GM12892 (cell line): Measurements from ENCODE around the gene TMEM45B. TPM values are rescaled to one million over a fixed set of nuclear protein-coding genes. Genes with fewer than 3 reads are reported as not detected.
"Not testable (repeated sequence)": the region's sequence is repeated elsewhere in the genome, so short reads cannot be mapped to it uniquely, and the experiment has no call there.

Experiments
- DNase-seq: peaks from one replicate; pipeline ENCODE4 v3.0.0; 2011; ENCODE audit not compliant: insufficient read length
- FAIRE-seq: peaks from 2 replicates; lab custom pipeline; 2011; peaks lifted over from hg19 to GRCh38; lab: Jason Lieb, UNC
- POLR2A ChIP-seq: IDR thresholded peaks from 2 replicates; pipeline ENCODE4 v1.6.1; 2011; ENCODE audit warnings: low read depth, low read length, control low read depth
- POLR2AphosphoS5 ChIP-seq: IDR thresholded peaks from 2 replicates; pipeline ENCODE4 v1.6.1; 2011; ENCODE audit warnings: low read depth, low read length, control low read depth
- TAF1 ChIP-seq: IDR thresholded peaks from 2 replicates; pipeline ENCODE4 v1.6.1; 2011; ENCODE audit warnings: low read depth, mild to moderate bottlenecking, control low read depth, low read length, borderline replicate concordance
- polyA plus RNA-seq: library from polyadenylated mRNA; unstranded; fragments of >200 nt; gene quantifications from one replicate; pipeline ENCODE4 v1.2.1, GENCODE V29; 2012; ENCODE audit warnings: missing spikeins, inconsistent platforms; ENCODE audit not compliant: missing spikeins

Gene TMEM45B
- polyA plus RNA-seq, result not detected

GRCh38 chr11:129815596-129816461, at the start of gene TMEM45B:
Gene TMEM45B, plus strand, starts transcription at chr11:129815848. Its CDS starts 36,635 bp downstream, at chr11:129852483.
- FAIRE-seq, result no peak
- no peak for DNase-seq
- TF ChIP-seq POLR2A (no peak), TAF1 (no peak), POLR2AphosphoS5 (no peak)

DNA sequence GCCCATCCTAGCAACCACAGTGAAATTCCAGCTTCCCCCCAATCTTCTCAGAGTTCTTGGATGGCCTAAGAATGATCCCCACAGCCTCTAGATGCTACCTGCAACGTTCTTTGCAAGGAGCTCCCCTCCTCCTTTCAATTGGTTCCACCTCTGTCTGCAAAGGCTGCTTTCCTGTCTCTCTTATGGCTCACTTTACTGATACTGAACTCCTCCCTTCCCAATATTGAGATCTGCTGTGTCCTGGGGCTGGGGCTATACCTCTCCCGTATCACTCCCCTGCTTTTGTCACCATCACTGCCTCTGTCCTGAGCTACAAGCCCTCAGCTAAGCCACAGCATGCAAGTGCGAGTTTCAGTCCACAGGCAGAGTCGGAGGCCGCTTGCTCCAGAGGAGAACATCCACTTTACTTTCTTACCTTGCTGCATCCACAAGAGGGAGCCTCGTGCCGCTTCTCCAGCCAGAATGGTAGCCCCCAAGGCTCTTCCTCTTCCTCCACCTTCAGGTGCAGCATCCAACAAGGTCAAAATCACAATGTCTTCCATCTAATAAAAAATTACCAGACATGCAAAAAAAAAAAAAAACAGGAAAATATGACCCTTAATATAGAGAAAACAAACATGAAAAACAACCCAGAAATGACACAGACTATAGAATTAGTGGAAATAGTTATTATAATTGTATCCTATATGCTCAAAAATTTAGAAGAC, 48.6 kb upstream of the TMEM45B start:
- no peak for FAIRE-seq
- TF ChIP-seq POLR2AphosphoS5, result no peak
- TF ChIP-seq POLR2A, result no peak
- no peak for TF ChIP-seq TAF1
- DNase-seq, result no peak

DNA sequence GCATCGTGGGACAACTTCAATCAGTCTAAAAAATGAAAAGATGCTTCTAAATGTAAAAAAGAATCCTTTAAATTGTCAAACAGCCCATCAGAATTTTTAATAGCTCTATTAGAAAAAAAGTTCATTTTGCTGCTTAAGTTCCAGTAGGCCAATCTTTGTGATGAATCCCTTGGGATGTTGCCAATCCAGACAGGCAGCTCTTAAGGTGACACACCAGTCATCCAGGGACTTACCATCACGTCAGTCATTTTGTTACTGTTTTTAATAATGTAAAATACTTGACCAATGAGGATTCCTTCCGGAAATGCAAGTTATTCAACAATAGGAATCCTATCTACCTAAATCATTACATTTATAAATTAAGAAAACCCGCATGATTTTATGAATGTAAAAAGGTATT, 47.8 kb upstream of the TMEM45B start:
- no peak for DNase-seq
- FAIRE-seq, result no peak
- TF ChIP-seq POLR2A (no peak), POLR2AphosphoS5 (no peak), TAF1 (no peak)

- TF ChIP-seq TAF1 (no peak), POLR2A (no peak), POLR2AphosphoS5 (no peak)
- DNase-seq (no peak), FAIRE-seq (no peak)
Observed at GRCh38 chr11:129768356-129768755, 47.3 kb upstream of the TMEM45B start.

DNA sequence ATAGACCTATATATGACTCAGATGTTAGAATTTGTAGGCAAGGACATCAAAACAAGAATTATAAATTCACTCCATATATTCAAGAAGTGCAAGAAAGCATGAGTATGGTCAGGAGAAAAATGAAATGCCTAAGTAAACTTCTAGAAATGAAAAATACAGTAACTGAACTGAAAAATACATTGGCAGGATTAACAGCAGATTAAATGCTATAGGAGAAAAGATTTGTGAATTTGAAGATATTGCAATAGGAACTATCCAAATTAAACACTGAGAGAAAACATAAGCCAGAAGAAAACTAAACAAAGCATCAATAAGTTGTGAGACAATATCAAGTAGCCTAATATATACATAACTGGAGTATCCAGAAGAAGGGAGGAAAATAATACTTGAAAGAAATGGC, 46.6 kb upstream of the TMEM45B start:
- DNase-seq (no peak), FAIRE-seq (no peak)
- TF ChIP-seq POLR2A, result no peak
- no peak for TF ChIP-seq POLR2AphosphoS5
- TF ChIP-seq TAF1, result no peak

DNA sequence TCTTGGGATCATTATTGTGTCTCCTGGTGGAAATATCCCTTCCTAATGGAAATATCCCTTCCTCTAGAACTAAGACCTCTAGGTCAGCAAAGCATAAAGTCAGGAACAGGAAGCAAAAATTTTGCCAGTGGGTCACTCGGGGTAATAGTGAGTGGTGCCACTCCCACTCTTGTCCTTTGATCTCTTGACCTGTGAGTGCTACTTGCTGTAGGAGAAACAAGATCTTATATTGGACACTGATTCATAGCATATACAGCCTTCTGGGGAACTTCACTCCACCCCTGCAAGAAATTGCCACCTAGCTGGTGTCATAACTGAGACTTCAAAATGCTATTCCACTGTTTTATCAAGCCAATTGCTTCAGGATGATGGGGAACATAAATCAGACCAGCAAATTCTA, 44.7 kb upstream of the TMEM45B start:
- DNase-seq (no peak), FAIRE-seq (no peak)
- TF ChIP-seq POLR2AphosphoS5, result no peak
- TF ChIP-seq TAF1, result no peak
- no peak for TF ChIP-seq POLR2A

- not testable (repeated sequence) for FAIRE-seq, DNase-seq
Observed at GRCh38 chr11:129771456-129771855, 44.2 kb upstream of the TMEM45B start.

- FAIRE-seq, result no peak
- DNase-seq, result no peak
- TF ChIP-seq POLR2AphosphoS5, result no peak
- TF ChIP-seq TAF1, result no peak
- TF ChIP-seq POLR2A, result no peak
Observed at GRCh38 chr11:129778877-129779276, 36.8 kb upstream of the TMEM45B start.

GRCh38 chr11:129779342-129779741, 36.3 kb upstream of the TMEM45B start:
- FAIRE-seq (no peak), DNase-seq (no peak)
- TF ChIP-seq POLR2AphosphoS5 (no peak), POLR2A (no peak), TAF1 (no peak)

DNA sequence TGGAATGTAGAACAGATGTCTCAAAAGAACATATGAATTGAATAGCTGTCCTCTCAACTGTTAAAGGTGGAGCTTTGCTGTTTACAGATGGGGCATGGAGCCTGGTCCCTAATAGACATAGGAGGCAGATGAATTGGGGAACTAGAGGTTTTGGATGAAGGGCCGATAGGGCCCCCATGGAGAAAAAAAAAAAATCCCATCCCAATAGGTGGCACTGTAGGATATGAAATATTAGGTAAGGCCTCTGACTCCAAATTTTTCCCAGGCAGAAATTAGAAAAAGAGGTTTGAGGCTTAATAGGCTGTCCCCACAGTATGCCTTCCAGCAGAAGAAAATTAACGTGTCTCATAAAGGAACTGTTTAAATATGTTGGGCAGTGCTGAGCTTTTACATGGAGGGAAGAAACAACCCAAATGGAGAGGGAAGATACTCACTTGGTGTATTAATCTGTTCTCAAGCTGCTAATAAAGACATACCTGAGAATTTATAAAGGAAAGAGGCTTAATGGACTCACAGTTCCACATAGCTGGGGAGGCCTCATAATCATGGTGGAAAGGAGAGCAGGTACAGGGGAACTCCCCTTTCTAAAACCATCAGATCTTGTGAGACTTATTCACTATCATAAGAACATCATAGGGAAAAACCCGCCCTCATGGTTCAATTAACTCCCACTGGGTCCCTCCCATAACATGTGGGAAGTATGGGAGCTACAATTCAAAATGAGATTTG, 30.1 kb upstream of the TMEM45B start:
- TF ChIP-seq POLR2AphosphoS5, result no peak
- TF ChIP-seq POLR2A, result no peak
- no peak for TF ChIP-seq TAF1
- FAIRE-seq (no peak), DNase-seq (no peak)

DNA sequence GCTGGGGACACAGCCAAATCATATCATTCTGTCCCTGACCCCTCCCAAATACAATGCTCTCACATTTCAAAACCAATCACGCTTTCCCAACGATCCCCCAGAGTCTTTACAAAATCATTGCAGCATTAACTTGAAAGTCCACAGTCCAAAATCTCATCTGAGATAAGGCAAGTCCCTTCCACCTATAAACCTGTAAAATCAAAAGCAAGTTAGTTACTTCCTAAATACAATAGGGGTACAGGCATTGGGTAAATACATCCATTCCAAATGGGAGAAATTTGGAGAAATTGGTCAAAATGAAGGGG, 29.6 kb upstream of the TMEM45B start:
- FAIRE-seq, DNase-seq: not testable (repeated sequence)
